ENCODE measurements around the gene AQP12A. TPM values are rescaled to one million over a fixed set of nuclear protein-coding genes. Genes with fewer than 3 reads are reported as not detected.
"Not testable (repeated sequence)": the region's sequence is repeated elsewhere in the genome, so short reads cannot be mapped to it uniquely, and the experiment has no call there.

The AQP12A gene
- total RNA-seq (2011; cell fraction: chromatin; rRNA removed; ENCODE audit: low replicate concordance), result not detected in 2 replicates
- total RNA-seq (2011; cell fraction: nucleolus; rRNA removed), result not detected in 2 replicates
- total RNA-seq (2011; cell fraction: nucleoplasm; rRNA removed), result not detected in 2 replicates
- not detected in 2 replicates for total RNA-seq (2014; rRNA removed)
- total RNA-seq (2014; rRNA removed; fragmentation: Illumina TruSeq; extraction: Trizol), result not detected in 2 replicates
- not detected in 2 replicates for total RNA-seq (2015; rRNA removed; fragmentation: Illumina TruSeq; extraction: Trizol)
- total RNA-seq (2021), result not detected in 2 replicates
- polyA plus RNA-seq (2011; rRNA removed), result not detected in 2 replicates
- polyA plus RNA-seq (2011; cell fraction: cytosol; rRNA removed), result not detected in 2 replicates
- not detected in 2 replicates for polyA plus RNA-seq (2011; cell fraction: nucleus; rRNA removed)
- polyA plus RNA-seq (2012), result not detected in 2 replicates
- not detected in 2 replicates for polyA plus RNA-seq (2014; fragmentation: Illumina TruSeq; extraction: Trizol)
- not detected for polyA plus RNA-seq (2014; fragmentation: Nextera tagmentation; extraction: Ambion mirVana)
- not detected in 2 replicates for polyA plus RNA-seq (2014; rRNA removed)
- polyA minus RNA-seq (2011; rRNA and poly(A)+ RNA removed), result not detected in 2 replicates
- not detected in 2 replicates for polyA minus RNA-seq (2011; cell fraction: cytosol; rRNA and poly(A)+ RNA removed)
- not detected in 2 replicates for polyA minus RNA-seq (2011; cell fraction: nucleus; rRNA and poly(A)+ RNA removed)
- not detected for Bru-seq, nascent RNA
- BruChase-seq, experiment 1, labeled RNA remaining after a 2-hour chase, result not detected
- BruChase-seq, experiment 2, labeled RNA remaining after a 6-hour chase, result not detected
- long read RNA-seq, experiment 1, result 0 reads
- long read RNA-seq, experiment 2, result 0 reads
- long read RNA-seq, experiment 3, result 0 reads

GRCh38 chr2:240691631-240692420 is at the start of gene AQP12A:
Gene AQP12A, plus strand, starts transcription at chr2:240691866. Its CDS starts 48 bp downstream, at chr2:240691914.
- H3K4me3 ChIP-seq; H3K9me3 ChIP-seq (replicated peaks; ENCODE audit: control insufficient read depth, insufficient read depth, low read depth, low read length); intact Hi-C loops (cut with micrococcal nuclease); H3K4me2 ChIP-seq (ENCODE audit: insufficient read depth, low read length); H3K79me2 ChIP-seq (ENCODE audit: control insufficient read depth, insufficient read depth, low read length); POLR2A ChIA-PET; H3K9me1 ChIP-seq (ENCODE audit: control insufficient read depth, insufficient read depth, low read length); H2AFZ ChIP-seq (ENCODE audit: low read depth, low read length); DNase-seq (ENCODE audit: extremely low read depth in 1 of 4, low spot score in 3 of 4); H3K36me3 ChIP-seq (ENCODE audit: control insufficient read depth, insufficient read depth, low read length); ATAC-seq; H3K27ac ChIP-seq (ENCODE audit: extremely low read depth, low read depth, low read length); FAIRE-seq; H3K9ac ChIP-seq (ENCODE audit: insufficient read depth in 1 of 2, low read depth in 2 of 2, low read length in 2 of 2); H4K20me1 ChIP-seq (replicated peaks; ENCODE audit: control insufficient read depth, insufficient read depth, low read length); CTCF ChIA-PET (ENCODE audit: low intra/inter-chr PET ratio); BruUV-seq (replicated peaks); H3K4me1 ChIP-seq (replicated peaks in 1 of 2; ENCODE audit: control insufficient read depth in 2 of 2, insufficient read depth in 2 of 2, low read length in 2 of 2); in situ Hi-C loops (cut with MboI): not testable (repeated sequence)
- WGBS (ENCODE audit: insufficient coverage, low coverage, missing lambda C conversion rate), result 2% methylated on average over 17 of the region's 37 CpGs
- peaks cover 0 to 16% of the 10 kb centered on the region in 2 experiments; a peak in 1 of 5 replicates for H3K27me3 ChIP-seq (ENCODE audit: control insufficient read depth in 2 of 2, insufficient read depth in 2 of 2, low read length in 2 of 2)
